ENCODE measurements around the gene OR2A5.
"Not testable (repeated sequence)": the region's sequence is repeated elsewhere in the genome, so short reads cannot be mapped to it uniquely, and the experiment has no call there.

Gene OR2A5

DNA sequence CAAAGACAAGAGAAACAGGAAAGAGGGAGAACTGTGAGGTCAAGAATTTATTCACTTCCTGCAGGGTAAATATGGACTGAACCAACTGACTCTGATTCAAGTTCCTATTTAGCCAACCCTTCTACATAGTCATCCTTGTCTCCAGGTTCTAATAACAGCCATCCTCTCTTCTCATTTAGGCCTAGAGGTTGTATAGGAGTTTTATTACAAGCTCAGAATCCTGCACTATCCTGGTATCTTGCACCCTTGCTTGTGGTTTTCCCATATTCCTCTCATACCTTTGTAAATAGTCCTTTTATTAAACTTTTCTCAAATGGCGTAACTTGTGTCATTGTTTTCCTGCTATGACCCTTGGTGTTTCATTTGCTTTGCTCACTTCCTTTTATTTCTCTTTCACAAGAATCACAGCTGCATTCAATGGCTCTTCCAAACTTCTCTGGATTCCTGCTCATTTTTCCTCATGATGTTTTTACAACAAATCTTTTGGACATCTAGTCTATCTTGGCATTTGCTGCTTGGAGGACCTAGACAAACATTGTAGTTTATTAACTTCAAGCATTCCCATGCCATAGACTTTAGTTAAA lies 12.4 kb upstream of the OR2A5 start:
- DNase-seq, result no peak

DNA sequence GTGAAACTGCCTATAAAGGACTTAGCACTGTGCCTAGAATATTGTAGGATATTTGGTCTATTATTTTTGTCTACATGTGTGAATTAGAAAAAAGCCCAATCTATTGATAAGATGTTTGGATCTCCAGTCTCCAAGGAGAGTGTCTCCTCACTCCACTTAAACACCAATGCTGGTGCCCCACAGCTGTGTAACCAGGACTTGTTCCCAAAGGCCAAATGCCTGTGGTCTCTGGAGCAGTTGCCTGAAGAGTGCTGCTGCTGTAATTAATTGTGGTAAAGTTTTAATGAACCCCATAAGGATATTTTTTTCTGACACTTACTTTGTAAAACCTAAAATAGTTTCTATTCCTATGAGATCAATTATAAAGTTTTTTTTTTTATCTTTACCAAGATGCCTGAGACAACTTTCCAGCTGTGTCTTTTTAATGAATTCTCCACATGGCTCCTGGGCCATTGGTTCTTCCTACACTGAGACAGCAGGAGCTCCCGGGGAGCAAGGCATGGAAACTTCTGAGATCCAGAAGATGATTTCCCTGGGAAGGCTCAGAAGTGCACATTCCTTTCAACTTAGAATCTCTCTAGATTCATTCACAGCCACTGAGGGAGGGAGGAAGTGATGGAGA lies 11.2 kb upstream of the OR2A5 start:
- DNase-seq, result no peak

DNA sequence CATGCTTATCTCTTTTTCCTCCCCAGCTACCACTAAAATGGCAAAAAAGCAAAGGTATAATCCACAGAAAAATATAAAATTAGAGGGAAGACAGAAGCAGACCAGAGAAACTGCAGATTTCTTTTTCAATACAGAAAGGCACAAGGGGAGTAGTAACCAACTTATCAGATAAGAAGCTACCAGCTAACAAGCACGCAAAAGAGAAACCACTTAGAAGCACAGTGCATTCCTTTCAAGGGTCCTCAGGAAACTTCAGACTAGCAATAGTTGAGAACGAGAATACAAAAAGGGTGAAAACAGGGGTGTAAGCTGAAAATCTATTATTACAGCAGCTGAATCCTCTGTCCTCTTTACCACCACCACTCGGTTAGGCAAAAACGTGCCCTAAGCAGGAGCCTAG lies 9.9 kb upstream of the OR2A5 start:
- DNase-seq, result no peak

DNA sequence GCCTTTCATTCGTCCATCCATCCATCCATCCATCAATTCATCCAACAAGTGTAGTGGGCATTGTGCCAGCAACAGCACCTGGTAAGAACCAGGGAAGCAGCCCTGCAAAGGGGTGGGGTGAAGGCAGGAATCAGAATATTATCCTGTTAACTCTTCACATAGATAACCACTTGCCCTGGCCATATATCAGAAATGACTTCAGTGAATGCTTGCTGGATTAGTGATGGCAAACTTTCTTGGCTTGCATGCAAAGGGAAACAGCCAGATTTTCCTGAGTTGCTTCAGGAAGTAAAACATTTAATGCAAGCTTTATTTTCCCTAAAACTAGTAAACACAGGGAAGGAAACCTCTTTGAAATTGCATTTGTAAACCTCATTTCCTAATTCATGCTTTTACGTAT lies 743 bp downstream of the OR2A5 start:
- DNase-seq, result no peak

DNA sequence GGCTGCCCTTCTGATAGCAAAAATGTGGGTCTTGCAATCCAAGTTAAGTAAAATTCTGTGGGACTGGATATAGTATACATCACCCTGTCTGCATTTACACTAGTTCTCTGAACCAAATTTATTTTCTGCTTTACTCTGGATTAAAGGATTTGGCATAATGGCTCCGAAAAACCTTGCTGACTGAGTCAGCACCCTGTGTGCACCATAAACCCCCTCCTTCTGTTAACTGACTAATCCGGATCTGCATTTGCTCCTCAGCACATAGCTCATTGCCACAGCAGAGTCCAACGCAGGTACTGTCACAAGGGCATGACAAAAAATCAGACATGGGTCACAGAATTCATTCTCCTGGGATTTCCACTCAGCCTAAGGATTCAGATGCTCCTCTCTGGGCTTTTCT lies 1.3 kb downstream of the OR2A5 start:
- no peak for DNase-seq

DNA sequence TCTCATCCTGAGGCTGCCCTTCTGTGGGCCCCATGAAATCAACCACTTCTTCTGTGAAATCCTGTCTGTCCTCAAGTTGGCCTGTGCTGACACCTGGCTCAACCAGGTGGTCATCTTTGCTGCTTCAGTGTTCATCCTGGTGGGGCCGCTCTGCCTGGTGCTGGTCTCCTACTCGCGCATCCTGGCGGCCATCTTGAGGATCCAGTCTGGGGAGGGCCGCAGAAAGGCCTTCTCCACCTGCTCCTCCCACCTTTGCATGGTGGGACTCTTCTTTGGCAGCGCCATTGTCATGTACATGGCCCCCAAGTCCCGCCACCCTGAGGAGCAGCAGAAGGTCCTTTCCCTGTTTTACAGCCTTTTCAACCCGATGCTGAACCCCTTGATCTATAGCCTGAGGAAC lies 2.1 kb downstream of the OR2A5 start:
- not testable (repeated sequence) for DNase-seq

DNA sequence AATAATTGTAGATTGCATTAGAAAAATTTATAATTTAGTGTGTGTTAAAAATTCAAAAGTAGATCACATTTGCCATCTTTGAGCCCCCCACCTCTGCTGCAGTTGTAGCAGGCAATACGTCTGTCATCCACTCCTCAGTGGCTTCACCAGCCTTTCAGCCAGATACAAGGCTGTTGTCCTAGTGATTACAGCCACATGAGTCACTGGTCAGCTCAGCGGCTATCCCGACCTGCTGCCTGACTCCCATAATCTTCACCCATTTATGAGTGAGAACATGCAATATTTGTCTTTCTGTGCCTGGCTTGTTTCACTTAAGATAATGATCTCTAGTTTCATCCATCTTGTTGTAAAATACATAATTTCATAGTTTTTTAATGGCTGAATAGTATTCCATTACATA lies 9.2 kb downstream of the OR2A5 start:
- no peak for DNase-seq

DNA sequence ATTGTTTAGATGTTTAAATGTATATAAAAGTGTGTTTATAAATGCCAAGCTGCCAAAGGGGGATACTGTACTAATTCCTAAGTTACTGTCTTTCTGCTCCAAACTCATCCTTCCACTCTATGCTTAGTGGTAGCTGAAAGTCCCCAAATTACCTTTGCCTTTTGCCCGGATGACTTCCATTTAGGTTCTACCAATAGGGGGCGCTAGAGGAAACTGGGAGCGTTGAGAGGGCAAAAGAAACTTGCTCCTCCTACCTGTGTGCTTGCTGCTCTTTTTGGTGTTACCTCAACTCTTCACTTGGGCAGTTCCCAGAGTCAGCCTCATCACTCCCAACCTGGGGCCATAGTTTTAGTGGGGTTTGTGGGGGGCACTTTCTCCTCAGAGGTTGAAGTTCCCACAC lies 15.0 kb downstream of the OR2A5 start:
- DNase-seq, result no peak

DNA sequence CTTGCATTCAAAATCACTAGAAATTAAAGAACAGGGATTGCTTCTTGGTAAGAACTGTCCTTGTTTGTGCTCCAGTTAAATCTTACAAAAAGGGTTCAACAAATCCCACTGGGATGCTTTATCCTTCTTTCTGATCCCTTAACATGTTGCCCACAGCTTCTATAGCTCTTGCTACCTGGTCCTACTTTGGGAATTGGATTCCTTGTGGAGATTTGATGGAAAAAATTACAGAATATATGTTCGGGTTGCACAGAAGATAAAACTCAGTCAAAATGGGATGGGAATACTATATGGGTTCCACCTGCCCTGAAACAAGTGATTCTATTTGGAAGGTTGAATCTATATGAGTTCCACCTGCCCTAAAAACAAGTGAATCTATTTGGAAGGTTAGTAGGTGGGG lies 20.8 kb downstream of the OR2A5 start, which contains the start of gene OR2A25:
Gene OR2A25, plus strand, starts transcription at position 301 of the 400 bp plus-strand sequence. CDS start 4,409 bp downstream, outside the sequence.
- DNase-seq, result no peak

DNA sequence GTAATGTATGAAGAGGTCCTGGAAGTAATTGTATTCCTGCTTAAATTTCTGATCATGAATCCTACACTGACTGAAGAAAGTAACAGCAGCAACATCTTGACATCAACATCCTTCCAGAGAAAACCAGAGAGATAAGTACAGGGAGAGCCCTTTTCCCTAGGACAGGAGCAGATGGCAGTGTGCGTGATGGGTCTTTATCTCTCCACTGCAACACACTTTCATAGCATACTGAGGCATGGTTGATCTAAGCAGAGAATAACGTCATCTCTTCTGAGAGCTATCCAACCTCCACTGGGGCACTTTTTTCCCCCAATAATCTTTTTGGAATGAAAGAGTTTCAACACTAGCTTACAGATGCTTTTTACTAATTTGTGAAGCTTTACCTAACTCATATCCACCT lies 21.2 kb downstream of the OR2A5 start:
- no peak for DNase-seq

DNA sequence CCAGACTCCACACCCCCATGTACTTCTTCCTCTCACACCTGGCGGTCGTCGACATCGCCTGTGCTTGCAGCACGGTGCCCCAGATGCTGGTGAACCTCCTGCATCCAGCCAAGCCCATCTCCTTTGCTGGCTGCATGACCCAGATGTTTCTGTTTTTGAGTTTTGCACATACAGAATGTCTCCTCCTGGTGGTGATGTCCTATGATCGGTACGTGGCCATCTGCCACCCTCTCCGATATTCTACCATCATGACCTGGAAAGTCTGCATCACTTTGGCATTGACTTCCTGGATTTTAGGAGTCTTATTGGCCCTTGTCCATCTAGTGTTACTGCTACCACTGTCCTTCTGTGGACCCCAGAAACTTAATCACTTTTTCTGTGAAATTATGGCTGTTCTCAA lies 25.6 kb downstream of the OR2A5 start:
- DNase-seq, result no peak

DNA sequence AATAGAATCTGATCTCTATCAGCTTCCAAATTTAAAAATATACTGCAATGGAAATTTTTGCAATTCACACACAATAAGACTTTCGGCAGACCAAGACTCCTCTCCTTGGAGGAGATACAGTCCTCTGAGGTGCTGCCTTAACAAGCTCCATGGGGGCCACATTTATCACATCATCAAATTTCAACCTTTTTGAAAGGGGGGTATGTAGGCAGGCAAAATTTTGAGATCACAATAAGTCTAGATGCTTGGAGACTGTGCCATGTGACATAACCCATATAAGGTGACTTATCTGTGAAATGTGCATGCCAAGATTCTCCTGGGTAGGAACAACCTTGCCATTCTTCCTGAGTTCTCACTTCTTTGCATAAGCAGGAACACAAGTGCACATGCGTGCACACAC lies 37.2 kb downstream of the OR2A5 start, which contains the start of gene OR2A12:
Gene OR2A12, plus strand, starts transcription at position 301 of the 400 bp plus-strand sequence. CDS start 8,830 bp downstream, outside the sequence.
- DNase-seq, result no peak

DNA sequence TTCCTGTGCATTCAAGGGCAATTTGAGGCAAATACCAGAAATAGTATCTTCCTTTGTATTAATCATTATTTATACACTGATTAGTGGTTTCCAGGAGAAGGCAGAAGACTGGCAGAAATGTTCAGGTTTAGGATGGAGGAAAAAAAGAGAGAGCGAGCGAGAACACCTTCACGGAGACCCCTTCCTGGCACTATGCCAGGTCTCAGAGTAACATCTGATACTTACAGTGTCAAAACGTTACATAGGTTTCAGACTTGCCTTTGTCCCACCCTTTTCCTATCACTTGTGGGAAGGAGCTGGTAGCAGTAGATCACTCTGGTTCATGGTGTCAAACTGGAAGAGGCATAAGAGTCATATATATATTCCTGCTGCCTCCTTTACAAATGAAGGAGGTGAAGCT lies 38.0 kb downstream of the OR2A5 start:
- no peak for DNase-seq

DNA sequence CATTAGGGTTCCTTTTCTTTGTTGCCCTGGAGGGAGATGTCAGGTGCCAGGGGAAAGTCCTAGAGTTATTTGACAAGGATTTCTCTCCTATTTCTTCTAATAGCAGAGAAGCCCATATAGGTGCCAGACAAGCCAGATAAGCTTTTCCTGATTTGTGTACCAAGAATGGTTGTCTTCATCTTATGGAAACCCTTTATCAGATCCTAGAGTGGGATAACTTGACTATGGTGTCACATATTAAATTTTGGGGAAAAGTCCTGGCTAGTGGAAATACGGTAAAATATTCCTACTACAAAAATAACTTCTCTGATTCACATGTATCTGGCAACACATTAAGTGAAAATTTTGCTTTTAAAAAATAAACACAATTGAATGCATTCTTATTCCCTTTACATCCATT lies 38.5 kb downstream of the OR2A5 start:
- DNase-seq, result no peak

DNA sequence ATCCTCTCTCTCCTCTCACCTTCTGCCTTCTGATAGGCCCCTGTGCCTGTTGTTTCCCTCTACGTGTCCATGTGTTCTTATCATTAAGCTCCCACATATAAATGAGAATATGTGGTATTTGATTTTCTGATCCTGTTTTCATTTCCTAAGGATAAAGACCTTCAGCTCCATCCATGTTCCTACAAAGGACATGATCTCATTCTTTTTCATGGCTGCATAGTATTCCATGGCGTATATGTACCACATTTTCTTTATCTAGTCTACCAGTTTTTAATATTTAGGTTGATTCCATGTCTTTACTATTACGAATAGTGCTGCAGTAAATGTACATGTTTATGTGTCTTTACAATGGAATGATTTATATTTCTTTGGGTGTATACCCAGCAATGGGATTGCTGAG lies 41.9 kb downstream of the OR2A5 start:
- DNase-seq, result no peak

DNA sequence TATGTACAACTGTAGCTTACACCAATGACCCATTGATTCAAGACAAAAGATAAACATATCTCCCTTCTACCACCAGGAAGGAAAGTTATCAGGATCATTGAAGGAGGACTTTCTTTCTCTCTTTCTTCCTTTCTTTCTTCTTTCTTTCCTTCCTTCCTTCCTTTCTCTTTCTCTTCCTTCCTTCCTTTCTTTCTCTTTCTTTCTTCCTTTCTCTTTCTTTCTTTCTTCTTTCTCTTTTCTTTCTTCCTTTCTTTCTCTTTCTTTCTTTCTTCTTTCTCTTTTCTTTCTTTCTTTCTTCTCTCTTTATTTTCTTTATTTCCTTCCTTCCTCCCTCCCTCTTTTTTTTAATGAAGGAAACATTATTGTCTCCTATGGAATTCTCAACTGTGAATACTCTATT lies 50.0 kb downstream of the OR2A5 start:
- no peak for DNase-seq

DNA sequence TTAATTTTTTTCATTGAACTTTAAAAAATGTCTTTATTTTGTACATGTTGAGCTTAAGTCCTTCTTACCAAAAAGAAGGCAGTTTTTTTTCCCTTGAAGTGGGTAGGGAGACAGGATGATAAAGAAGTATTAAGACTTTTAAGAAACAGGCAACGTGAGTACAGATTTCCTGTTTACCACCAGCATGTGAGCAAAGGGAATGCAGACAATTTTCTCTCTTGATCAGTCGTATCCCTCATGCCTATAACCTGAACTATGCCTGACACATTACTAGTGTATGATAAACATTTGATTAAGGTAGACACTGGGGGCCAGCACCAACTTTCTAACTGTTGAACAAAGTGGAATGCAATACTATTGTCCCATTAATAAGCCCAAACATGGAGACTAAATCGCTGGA lies 51.9 kb downstream of the OR2A5 start:
- DNase-seq, result no peak

DNA sequence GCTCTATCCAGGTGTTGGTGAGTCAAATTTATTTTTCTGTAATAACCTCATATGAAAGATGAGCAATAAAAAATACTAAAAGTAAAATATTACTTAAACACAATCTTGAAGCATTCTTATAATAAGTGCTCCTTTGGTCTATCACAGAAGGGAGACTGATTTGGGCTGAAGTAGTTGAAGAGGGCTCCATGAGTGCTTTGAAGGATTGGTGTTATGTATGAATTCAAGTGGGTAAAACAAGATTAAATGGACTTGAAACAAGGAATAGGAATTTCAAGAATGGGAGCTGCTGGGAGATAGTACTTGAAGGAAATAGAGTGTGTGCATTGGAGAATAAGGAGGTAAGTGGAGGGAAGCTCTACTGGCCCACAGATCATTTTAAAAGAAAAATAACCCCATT lies 53.3 kb downstream of the OR2A5 start:
- DNase-seq, result no peak

DNA sequence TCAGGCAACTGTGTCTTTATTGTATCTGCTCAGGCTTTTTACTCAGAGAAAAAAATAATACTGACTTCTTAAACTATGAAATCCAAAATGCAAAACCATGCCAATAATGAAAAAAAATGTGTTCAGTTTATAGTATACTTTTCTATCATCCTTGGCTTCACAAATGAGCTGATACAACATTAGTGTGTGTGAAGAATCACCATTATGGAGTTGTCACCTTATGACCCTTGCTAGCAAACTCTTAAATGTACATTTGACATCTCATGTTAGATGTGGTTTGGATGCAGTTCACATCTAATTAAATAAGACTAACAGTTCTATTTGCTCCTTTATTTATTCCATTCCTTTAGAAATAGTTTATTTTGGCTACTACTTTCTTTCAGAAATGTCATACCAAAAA lies 56.5 kb downstream of the OR2A5 start:
- DNase-seq, result no peak

All from NCI-H2171 (cell line).